ENCODE measurements around the gene COX19.

The COX19 gene

GRCh38 chr7:979886-980571 is 4.7 kb upstream of the COX19 start:
- no peak for TF ChIP-seq CTCF (IDR thresholded peaks at IDR 0.05; ENCODE audit: low read depth, low read length)
- Histone ChIP-seq H3K4me1 (peaks cover 5% of the 10 kb centered on the region), H3K4me3 (ENCODE audit: low read depth, low read length) (peak overlapping the region; percentile 27; the same call in 1 of the 2 replicates), H3K27me3 (no peaks in the 10 kb centered on the region), H3K9me3 (no peaks in the 10 kb centered on the region), H3K36me3 (0 out of 2 replicates have a peak, but pooled peaks cover 3% of the 10 kb centered on the region)
- peak; percentile 80 for DNase-seq

GRCh38 chr7:979151-979550 is 3.8 kb upstream of the COX19 start:
- H3K9me3 ChIP-seq: no peaks in the 10 kb centered on the region
- no peak overlapping the region for H3K4me3 ChIP-seq (ENCODE audit: low read depth, low read length)
- TF ChIP-seq CTCF (IDR thresholded peaks at IDR 0.05; ENCODE audit: low read depth, low read length): no peak
- 0 out of 2 replicates have a peak, but pooled peaks cover 3% of the 10 kb centered on the region for H3K36me3 ChIP-seq
- H3K4me1 ChIP-seq: peaks cover 5% of the 10 kb centered on the region
- H3K27me3 ChIP-seq: no peaks in the 10 kb centered on the region
- DNase-seq: no peak

- Histone ChIP-seq H3K4me1 (peaks cover 5% of the 10 kb centered on the region), H3K36me3 (peaks cover 4% of the 10 kb centered on the region), H3K27me3 (no peaks in the 10 kb centered on the region), H3K4me3 (ENCODE audit: low read depth, low read length) (no peak overlapping the region), H3K9me3 (no peaks in the 10 kb centered on the region)
- no peak for DNase-seq
- TF ChIP-seq CTCF (IDR thresholded peaks at IDR 0.05; ENCODE audit: low read depth, low read length): no peak
These were observed 3.2 kb upstream of the COX19 start for GRCh38 chr7:978416-979091.

GRCh38 chr7:978049-978346 is 2.6 kb upstream of the COX19 start:
- peaks cover 5% of the 10 kb centered on the region for H3K4me1 ChIP-seq
- DNase-seq: no peak
- H3K36me3 ChIP-seq: peaks cover 9% of the 10 kb centered on the region
- no peaks in the 10 kb centered on the region for H3K9me3 ChIP-seq
- no peak for TF ChIP-seq CTCF (IDR thresholded peaks at IDR 0.05; ENCODE audit: low read depth, low read length)
- no peaks in the 10 kb centered on the region for H3K27me3 ChIP-seq
- H3K4me3 ChIP-seq (ENCODE audit: low read depth, low read length): no peak overlapping the region

- peaks cover 14% of the 10 kb centered on the region for H3K36me3 ChIP-seq
- H3K4me3 ChIP-seq (ENCODE audit: low read depth, low read length): no peak overlapping the region
- no peak for DNase-seq
- TF ChIP-seq CTCF (IDR thresholded peaks at IDR 0.05; ENCODE audit: low read depth, low read length): no peak
- H3K27me3 ChIP-seq: no peaks in the 10 kb centered on the region
- H3K9me3 ChIP-seq: no peaks in the 10 kb centered on the region
- peaks cover 5% of the 10 kb centered on the region for H3K4me1 ChIP-seq
These were observed 2.1 kb upstream of the COX19 start for GRCh38 chr7:977326-978048.
